H9 (cell line): ENCODE measurements around the gene HK2. TPM values are rescaled to one million over a fixed set of nuclear protein-coding genes. Genes with fewer than 3 reads are reported as not detected.

Experiments used
- DNase-seq: peaks from one replicate; pipeline ENCODE4 v3.0.0-alpha.2; 2017
- H2AFZ ChIP-seq: one replicate; pipeline ENCODE4 v1.6.1; 2013; ENCODE audit warnings: mild to moderate bottlenecking, low read length, control low read depth, moderate library complexity
- H2AK5ac ChIP-seq: 2 replicates; pipeline ENCODE4 v1.6.1; 2013; ENCODE audit warnings: low read length, control low read depth, mixed read lengths; ENCODE audit not compliant: insufficient read length
- H2BK120ac ChIP-seq: one replicate; pipeline ENCODE4 v1.6.1; 2013; ENCODE audit warnings: low read depth, mild to moderate bottlenecking, low read length, control low read depth, inconsistent platforms; ENCODE audit not compliant: poor library complexity, severe bottlenecking
- H2BK12ac ChIP-seq: 2 replicates; pipeline ENCODE4 v1.6.1; 2013; ENCODE audit warnings: low read length, control low read depth, mixed read lengths, low read depth; ENCODE audit not compliant: insufficient read length
- H2BK15ac ChIP-seq: 2 replicates; pipeline ENCODE4 v1.6.1; 2013; ENCODE audit warnings: low read depth, low read length, control low read depth
- H2BK20ac ChIP-seq: one replicate; pipeline ENCODE4 v1.6.1; 2013; ENCODE audit warnings: low read depth, mild to moderate bottlenecking, low read length, control low read depth, inconsistent platforms; ENCODE audit not compliant: poor library complexity, severe bottlenecking
- H2BK5ac ChIP-seq: 2 replicates; pipeline ENCODE4 v1.6.1; 2013; ENCODE audit warnings: low read length, control low read depth, mixed read lengths; ENCODE audit not compliant: insufficient read length
- H3K14ac ChIP-seq: 2 replicates; pipeline ENCODE4 v1.6.1; 2013; ENCODE audit warnings: low read length, control low read depth; ENCODE audit not compliant: insufficient read depth
- H3K18ac ChIP-seq: 2 replicates; pipeline ENCODE4 v1.6.1; 2013; ENCODE audit warnings: low read depth, mild to moderate bottlenecking, mixed read lengths, low read length, control low read depth; ENCODE audit not compliant: insufficient read length
- H3K23ac ChIP-seq: 2 replicates; pipeline ENCODE4 v1.6.1; 2013; ENCODE audit warnings: low read length, control low read depth, mixed read lengths, low read depth; ENCODE audit not compliant: insufficient read length
- H3K23me2 ChIP-seq: 2 replicates; pipeline ENCODE4 v1.6.1; 2013; ENCODE audit warnings: low read depth, mild to moderate bottlenecking, mixed read lengths, low read length, control low read depth; ENCODE audit not compliant: insufficient read length, poor library complexity, severe bottlenecking
- H3K27ac ChIP-seq: 2 replicates; pipeline ENCODE4 v1.5.1; 2013; ENCODE audit warnings: low read length, control low read depth, mixed read lengths, low read depth; ENCODE audit not compliant: insufficient read length
- H3K27me3 ChIP-seq: 2 replicates; pipeline ENCODE4 v1.6.1; 2013; ENCODE audit warnings: low read length, control low read depth, inconsistent platforms; ENCODE audit not compliant: insufficient read depth
- H3K4ac ChIP-seq: 2 replicates; pipeline ENCODE4 v1.6.1; 2013; ENCODE audit warnings: low read depth, mild to moderate bottlenecking, control low read depth, inconsistent platforms, low read length, moderate library complexity
- H3K4me1 ChIP-seq: 2 replicates; pipeline ENCODE4 v1.6.1; 2013; ENCODE audit warnings: low read length, control low read depth, inconsistent platforms; ENCODE audit not compliant: insufficient read depth
- H3K4me2 ChIP-seq: 2 replicates; pipeline ENCODE4 v1.6.1; 2013; ENCODE audit warnings: low read length, control low read depth, mixed read lengths; ENCODE audit not compliant: insufficient read length, insufficient read depth
- H3K56ac ChIP-seq: 2 replicates; pipeline ENCODE4 v1.6.1; 2013; ENCODE audit warnings: low read depth, mild to moderate bottlenecking, mixed read lengths, low read length, control low read depth; ENCODE audit not compliant: insufficient read length
- H3K79me1 ChIP-seq: 2 replicates; pipeline ENCODE4 v1.6.1; 2013; ENCODE audit warnings: low read depth, mild to moderate bottlenecking, moderate library complexity, low read length, control low read depth, inconsistent platforms; ENCODE audit not compliant: insufficient read depth, poor library complexity, severe bottlenecking
- H3K79me2 ChIP-seq: 2 replicates; pipeline ENCODE4 v1.6.1; 2013; ENCODE audit warnings: low read length, control low read depth, inconsistent platforms; ENCODE audit not compliant: insufficient read depth
- H3K9ac ChIP-seq: 2 replicates; pipeline ENCODE4 v1.6.1; 2013; ENCODE audit warnings: low read length, control low read depth, mixed read lengths; ENCODE audit not compliant: insufficient read length; ENCODE audit errors: extremely low read depth
- H3K9me3 ChIP-seq: one replicate; pipeline ENCODE4 v1.6.1; 2013; ENCODE audit warnings: low read depth, low read length, inconsistent platforms; ENCODE audit not compliant: control insufficient read depth
- H3T11ph ChIP-seq: one replicate; pipeline ENCODE4 v1.6.1; 2013; ENCODE audit warnings: mild to moderate bottlenecking, low read length, control low read depth, inconsistent platforms
- H4K20me1 ChIP-seq: one replicate; pipeline ENCODE4 v1.6.1; 2013; ENCODE audit not compliant: control insufficient read depth, insufficient read length, insufficient read depth
- H4K5ac ChIP-seq: 2 replicates; pipeline ENCODE4 v1.6.1; 2013; ENCODE audit warnings: low read depth, mild to moderate bottlenecking, mixed read lengths, low read length, control low read depth; ENCODE audit not compliant: insufficient read length
- H4K8ac ChIP-seq: replicated peaks from 2 replicates; pipeline ENCODE4 v1.6.1; 2013; ENCODE audit warnings: low read length, control low read depth, mixed read lengths, low read depth; ENCODE audit not compliant: insufficient read length
- H4K91ac ChIP-seq: 2 replicates; pipeline ENCODE4 v1.6.1; 2013; ENCODE audit warnings: low read depth, mild to moderate bottlenecking, moderate library complexity, mixed read lengths, low read length, control low read depth; ENCODE audit not compliant: insufficient read length
- H3K27ac Mint-ChIP-seq, 3 experiments: 2 replicates in 2 of 3; 3 replicates in 1 of 3; pipeline ENCODE4 v1.8.0; 2020 to 2021; ENCODE audit warnings: mixed read lengths in 3 of 3, mild to moderate bottlenecking in 1 of 3, moderate library complexity in 1 of 3
- H3K27me3 Mint-ChIP-seq: 2 replicates; pipeline ENCODE4 v1.8.0; 2021; ENCODE audit warnings: low read depth, mild to moderate bottlenecking, moderate library complexity, mixed read lengths
- H3K36me3 Mint-ChIP-seq, 3 experiments: 2 replicates in 2 of 3; 3 replicates in 1 of 3; pipeline ENCODE4 v1.8.0; 2020 to 2021; ENCODE audit warnings: low read depth in 3 of 3, mixed read lengths in 3 of 3; ENCODE audit not compliant: insufficient read depth in 1 of 3
- H3K4me1 Mint-ChIP-seq, 2 experiments: 2 replicates each; pipeline ENCODE4 v1.8.0; 2020; ENCODE audit warnings: mixed read lengths in 2 of 2
- H3K4me3 Mint-ChIP-seq, 2 experiments: 2 replicates in 1 of 2; 3 replicates in 1 of 2; pipeline ENCODE4 v1.8.0; 2020 to 2021; ENCODE audit warnings: mild to moderate bottlenecking in 2 of 2, mixed read lengths in 2 of 2, moderate library complexity in 1 of 2
- H3K9me3 Mint-ChIP-seq, 2 experiments: 2 replicates in 1 of 2; 3 replicates in 1 of 2; pipeline ENCODE4 v1.8.0; 2020; ENCODE audit warnings: mild to moderate bottlenecking in 2 of 2, mixed read lengths in 2 of 2, moderate library complexity in 1 of 2
- CTCF ChIP-seq: fragments of 200-600 bp; sonication (generic); conservative IDR thresholded peaks from 3 replicates; pipeline ENCODE4 v1.8.0; 2021; ENCODE audit warnings: antibody characterized with exemption, mild to moderate bottlenecking
- WGBS: extraction: QIAGEN DNeasy Blood & Tissue Kit; methylation state at CpG from one replicate; pipeline ENCODE4 v1.1.7; 2013; ENCODE audit warnings: missing lambda C conversion rate, low lambda C conversion rate, mixed read lengths; ENCODE audit not compliant: insufficient read length; ENCODE audit errors: extremely low coverage; 5-methylcytosine and 5-hydroxymethylcytosine counted together
- total RNA-seq: library from RNA; stranded (reverse); gene quantifications from 2 replicates; pipeline ENCODE4 v1.2.1, GENCODE V29; 2021

The HK2 gene
- total RNA-seq, 1 experiment from 2014 or later = 54.3 TPM

DNA sequence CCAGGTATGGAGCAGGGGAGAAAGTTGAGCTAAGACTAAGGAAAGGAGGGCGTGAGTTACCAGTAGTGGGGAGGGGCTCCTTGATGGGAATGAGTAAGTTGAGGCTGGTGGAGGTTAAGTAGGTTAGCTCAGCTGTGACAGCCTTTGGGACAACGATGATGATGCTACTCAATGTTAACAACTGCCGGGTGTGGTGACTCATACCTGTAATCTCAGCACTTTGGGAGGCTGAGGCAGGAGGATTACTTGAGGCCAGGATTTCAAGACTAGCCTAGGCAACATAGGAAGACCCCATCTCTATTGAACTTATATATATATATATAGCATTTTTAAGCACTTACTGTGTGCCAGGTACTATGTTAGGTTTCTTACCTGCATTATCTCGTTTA lies 48.4 kb downstream of the HK2 start:
- Histone ChIP-seq H3K79me2 (no peaks in the 10 kb centered on the region), H3K18ac (no peak overlapping the region), H2BK20ac (no peak overlapping the region), H3K4me2 (no peak overlapping the region), H4K5ac (no peak overlapping the region), H2AK5ac (no peak overlapping the region), H3K4ac (no peak overlapping the region), H2BK15ac (no peak overlapping the region), H3T11ph (no peak overlapping the region), H3K79me1 (no peaks in the 10 kb centered on the region), H2BK5ac (no peak overlapping the region), H3K9me3 (no peaks in the 10 kb centered on the region), H3K27me3 (no peaks in the 10 kb centered on the region), H2AFZ (no peak overlapping the region), H3K9ac (no peak overlapping the region), H3K23ac (no peak overlapping the region), H3K23me2 (no peaks in the 10 kb centered on the region), H2BK120ac (no peak overlapping the region), H4K20me1 (no peaks in the 10 kb centered on the region), H4K8ac (no peak overlapping the region), H3K4me1 (no peaks in the 10 kb centered on the region), H2BK12ac (no peak overlapping the region), H3K56ac (no peak overlapping the region), H3K27ac (no peak overlapping the region), H3K14ac (no peak overlapping the region), H4K91ac (no peak overlapping the region)
- H3K27me3 Mint-ChIP-seq = no peaks in the 10 kb centered on the region
- no peak overlapping the region for H3K27ac Mint-ChIP-seq
- no peak overlapping the region for H3K4me3 Mint-ChIP-seq
- no peak for DNase-seq
- H3K4me1 Mint-ChIP-seq = no peaks in the 10 kb centered on the region
- WGBS = no CpG with 5 or more reads among the region's 4 CpGs
- no peaks in the 10 kb centered on the region for H3K9me3 Mint-ChIP-seq
- peaks cover 63 to 97% (median 91%) of the 10 kb centered on the region in 3 experiments for H3K36me3 Mint-ChIP-seq
- TF ChIP-seq CTCF = no peak
